Spinal cord (tissue), 10 donors: Measurements from ENCODE around the gene THOC5. TPM values are rescaled to one million over a fixed set of nuclear protein-coding genes. Genes with fewer than 3 reads are reported as not detected.

Experiments used
- DNase-seq, 6 donors: peaks; one replicate each; pipeline versions ENCODE4 v3.0.0 to v3.0.0-alpha.2; 2013 to 2015; ENCODE audit warnings: low spot score in 6 of 6, low read depth in 4 of 6
- H3K27ac ChIP-seq: one replicate; pipeline ENCODE4 v1.5.1; 2013; ENCODE audit warnings: low read depth, low read length, control low read depth
- H3K27me3 ChIP-seq: one replicate; pipeline ENCODE4 v1.6.1; 2013; ENCODE audit warnings: low read length; ENCODE audit not compliant: control insufficient read depth, insufficient read depth
- H3K36me3 ChIP-seq: one replicate; pipeline ENCODE4 v1.6.1; 2013; ENCODE audit warnings: low read length; ENCODE audit not compliant: control insufficient read depth, insufficient read depth
- H3K4me1 ChIP-seq: one replicate; pipeline ENCODE4 v1.6.1; 2013; ENCODE audit warnings: low read length; ENCODE audit not compliant: control insufficient read depth, insufficient read depth
- H3K4me3 ChIP-seq: one replicate; pipeline ENCODE4 v1.5.1; 2013; ENCODE audit warnings: low read depth, low read length, control low read depth
- H3K9me3 ChIP-seq: one replicate; pipeline ENCODE4 v1.6.1; 2013; ENCODE audit warnings: low read length; ENCODE audit not compliant: control insufficient read depth, insufficient read depth
- WGBS: methylation state at CpG from one replicate; pipeline ENCODE4 v1.1.5; 2013; ENCODE audit warnings: missing lambda C conversion rate; ENCODE audit not compliant: insufficient coverage; 5-methylcytosine and 5-hydroxymethylcytosine counted together
- polyA plus RNA-seq, 2 donors: library from polyadenylated mRNA; unstranded; fragments of 120-200 nt; gene quantifications; one replicate each; pipeline ENCODE4 v1.2.1, GENCODE V29; 2013; ENCODE audit not compliant: insufficient read length in 2 of 2
- total RNA-seq, 2 donors: library from RNA; depleted of rRNA in 1 of 2; stranded (reverse); fragments of 120-200 nt in 1 of 2; fragments of >200 nt in 1 of 2; gene quantifications; one replicate each; pipeline versions ENCODE4 v1.2.3 to v1.2.4, GENCODE V29; 2013 to 2014
- donor health status: healthy.

The THOC5 gene
- total and polyA plus RNA-seq, 4 donors, result 19.0 to 34.4 (median 32.3) TPM

- no peak for DNase-seq
- peaks cover 32% of the 10 kb centered on the region for H3K36me3 ChIP-seq
- under 1% methylated on average over 39 of the region's 39 CpGs for WGBS
- no peaks in the 10 kb centered on the region for H3K9me3 ChIP-seq
- no peak overlapping the region for H3K27ac ChIP-seq
- H3K27me3 ChIP-seq, result peaks cover 19% of the 10 kb centered on the region
- peak overlapping the region; percentile 38 for H3K4me3 ChIP-seq
- peaks cover 59% of the 10 kb centered on the region for H3K4me1 ChIP-seq
These were observed 73.4 kb downstream of the THOC5 start for GRCh38 chr22:29480262-29480511.

GRCh38 chr22:29479417-29480261 lies 73.9 kb downstream of the THOC5 start, which contains the start of gene NEFH:
TSS of gene NEFH (plus strand) at chr22:29480218. CDS start at chr22:29480263, 45 bp downstream.
- peaks cover 26% of the 10 kb centered on the region for H3K36me3 ChIP-seq
- peak within 1 kb of the TSS; percentile 38 for H3K4me3 ChIP-seq
- H3K9me3 ChIP-seq, result no peaks in the 10 kb centered on the region
- DNase-seq, result peak in 2 of 6 donors; percentile 50 to 74
- no peak within 1 kb of the TSS for H3K27ac ChIP-seq
- peaks cover 59% of the 10 kb centered on the region for H3K4me1 ChIP-seq
- peaks cover 19% of the 10 kb centered on the region for H3K27me3 ChIP-seq
- WGBS, result 4% methylated on average over 48 of the region's 48 CpGs

GRCh38 chr22:29478326-29479276 lies 75.0 kb downstream of the THOC5 start:
- DNase-seq, result peak in 2 of 6 donors; percentile 42 to 57
- WGBS, result 4% methylated on average over 14 of the region's 21 CpGs
- H3K4me3 ChIP-seq, result peak overlapping the region; percentile 9
- peaks cover 19% of the 10 kb centered on the region for H3K27me3 ChIP-seq
- peaks cover 21% of the 10 kb centered on the region for H3K36me3 ChIP-seq
- H3K4me1 ChIP-seq, result peaks cover 59% of the 10 kb centered on the region
- no peaks in the 10 kb centered on the region for H3K9me3 ChIP-seq
- H3K27ac ChIP-seq, result no peak overlapping the region

GRCh38 chr22:29477723-29478318 lies 75.7 kb downstream of the THOC5 start:
- peaks cover 19% of the 10 kb centered on the region for H3K27me3 ChIP-seq
- peaks cover 59% of the 10 kb centered on the region for H3K4me1 ChIP-seq
- H3K27ac ChIP-seq, result no peak overlapping the region
- H3K4me3 ChIP-seq, result peak overlapping the region; percentile 9
- peaks cover 21% of the 10 kb centered on the region for H3K36me3 ChIP-seq
- peak in 2 of 6 donors; percentile 63 to 69 for DNase-seq
- no peaks in the 10 kb centered on the region for H3K9me3 ChIP-seq
- 10% methylated on average over 2 of the region's 4 CpGs for WGBS

- no peak for DNase-seq
- no peak overlapping the region for H3K27ac ChIP-seq
- H3K27me3 ChIP-seq, result peaks cover 13% of the 10 kb centered on the region
These were observed 77.4 kb downstream of the THOC5 start for GRCh38 chr22:29476116-29476515.

GRCh38 chr22:29475550-29475949 lies 78.0 kb downstream of the THOC5 start:
- no peaks in the 10 kb centered on the region for H3K9me3 ChIP-seq
- peaks cover 18% of the 10 kb centered on the region for H3K36me3 ChIP-seq
- no peak overlapping the region for H3K4me3 ChIP-seq
- no peak for DNase-seq
- peaks cover 11% of the 10 kb centered on the region for H3K27me3 ChIP-seq
- WGBS, result 91% methylated on average over 8 of the region's 8 CpGs
- no peak overlapping the region for H3K27ac ChIP-seq
- peaks cover 45% of the 10 kb centered on the region for H3K4me1 ChIP-seq

More at GRCh38 chr22:29476116-29476515, 77.4 kb downstream of the THOC5 start:
- WGBS, result 46% methylated on average over 2 of the region's 6 CpGs
- Histone ChIP-seq H3K9me3 (no peaks in the 10 kb centered on the region), H3K4me3 (no peak overlapping the region), H3K4me1 (peaks cover 45% of the 10 kb centered on the region), H3K36me3 (peaks cover 15% of the 10 kb centered on the region)

GRCh38 chr22:29473001-29473400 lies 80.6 kb downstream of the THOC5 start:
- no peaks in the 10 kb centered on the region for H3K9me3 ChIP-seq
- peaks cover 29% of the 10 kb centered on the region for H3K36me3 ChIP-seq
- no peaks in the 10 kb centered on the region for H3K27me3 ChIP-seq
- no peak for DNase-seq
- 83% methylated on average over 5 of the region's 5 CpGs for WGBS
- peaks cover 29% of the 10 kb centered on the region for H3K4me1 ChIP-seq
- no peak overlapping the region for H3K27ac ChIP-seq
- no peak overlapping the region for H3K4me3 ChIP-seq

GRCh38 chr22:29470159-29470855 lies 83.2 kb downstream of the THOC5 start:
- DNase-seq, result peak in 2 of 6 donors; percentile 61 to 72
- H3K9me3 ChIP-seq, result no peaks in the 10 kb centered on the region
- peak overlapping the region; percentile 17 for H3K4me3 ChIP-seq
- H3K4me1 ChIP-seq, result peaks cover 11% of the 10 kb centered on the region
- 12% methylated on average over 46 of the region's 54 CpGs for WGBS
- H3K27ac ChIP-seq, result no peak overlapping the region
- H3K27me3 ChIP-seq, result no peaks in the 10 kb centered on the region
- peaks cover 28% of the 10 kb centered on the region for H3K36me3 ChIP-seq

- 52% methylated on average over 7 of the region's 9 CpGs for WGBS
- Histone ChIP-seq H3K9me3 (no peaks in the 10 kb centered on the region), H3K27me3 (no peaks in the 10 kb centered on the region), H3K36me3 (peaks cover 28% of the 10 kb centered on the region), H3K4me1 (peaks cover 11% of the 10 kb centered on the region), H3K27ac (no peak overlapping the region), H3K4me3 (no peak overlapping the region)
- DNase-seq, result no peak
These were observed 83.8 kb downstream of the THOC5 start for GRCh38 chr22:29469755-29470154.
